Astrocyte (in vitro differentiated cells and primary cell): ENCODE data around the gene OR2A1. TPM values are rescaled to one million over a fixed set of nuclear protein-coding genes. Genes with fewer than 3 reads are reported as not detected.
"Not testable (repeated sequence)": the region's sequence is repeated elsewhere in the genome, so short reads cannot be mapped to it uniquely, and the experiment has no call there.

ENCODE experiments used
- DNase-seq: peaks from one replicate; pipeline ENCODE4 v3.0.0-alpha.2; 2010; ENCODE audit warnings: low read depth
- FAIRE-seq: peaks from 2 replicates; lab custom pipeline; 2011; peaks lifted over from hg19 to GRCh38; lab: Jason Lieb, UNC
- H2AFZ ChIP-seq: 2 replicates; pipeline ENCODE4 v1.6.0; 2012; ENCODE audit warnings: low read depth, low read length, inconsistent platforms
- H3K27ac ChIP-seq: 2 replicates; pipeline ENCODE4 v1.5.1; 2011; ENCODE audit warnings: low read depth, low read length, inconsistent platforms
- H3K27me3 ChIP-seq: 2 replicates; pipeline ENCODE4 v1.6.0; 2011; ENCODE audit warnings: low read length, inconsistent platforms; ENCODE audit not compliant: insufficient read depth
- H3K36me3 ChIP-seq: 2 replicates; pipeline ENCODE4 v1.5.1; 2011; ENCODE audit warnings: low read length, inconsistent platforms; ENCODE audit not compliant: insufficient read depth
- H3K4me1 ChIP-seq: 2 replicates; pipeline ENCODE4 v1.5.1; 2011; ENCODE audit warnings: low read length, inconsistent platforms; ENCODE audit not compliant: insufficient read depth
- H3K4me2 ChIP-seq: 2 replicates; pipeline ENCODE4 v1.6.0; 2012; ENCODE audit warnings: low read length, inconsistent platforms
- H3K4me3 ChIP-seq: 2 replicates; pipeline ENCODE4 v1.5.1; 2011; ENCODE audit warnings: low read depth, mild to moderate bottlenecking, low read length, inconsistent platforms; ENCODE audit not compliant: insufficient read depth
- H3K79me2 ChIP-seq: 2 replicates; pipeline ENCODE4 v1.6.0; 2012; ENCODE audit warnings: mild to moderate bottlenecking, low read length, inconsistent platforms; ENCODE audit not compliant: insufficient read depth
- H3K9ac ChIP-seq: 2 replicates; pipeline ENCODE4 v1.6.0; 2012; ENCODE audit warnings: mild to moderate bottlenecking, low read length, inconsistent platforms
- H3K9me3 ChIP-seq: 2 replicates; pipeline ENCODE4 v1.5.1; 2012; ENCODE audit warnings: low read depth, mild to moderate bottlenecking, low read length, inconsistent platforms; ENCODE audit not compliant: insufficient read depth
- H4K20me1 ChIP-seq: 2 replicates; pipeline ENCODE4 v1.6.0; 2012; ENCODE audit warnings: low read length, inconsistent platforms; ENCODE audit not compliant: insufficient read depth
- H3K27ac Mint-ChIP-seq: one replicate; pipeline ENCODE4 v1.8.0; 2021; ENCODE audit warnings: mild to moderate bottlenecking, mixed read lengths; ENCODE audit not compliant: unreplicated experiment
- H3K27me3 Mint-ChIP-seq: one replicate; pipeline ENCODE4 v1.8.0; 2021; ENCODE audit warnings: low read depth, mixed read lengths; ENCODE audit not compliant: unreplicated experiment
- H3K36me3 Mint-ChIP-seq: one replicate; pipeline ENCODE4 v1.8.0; 2021; ENCODE audit warnings: low read depth, mixed read lengths; ENCODE audit not compliant: unreplicated experiment
- H3K4me1 Mint-ChIP-seq: one replicate; pipeline ENCODE4 v1.8.0; 2021; ENCODE audit warnings: low read depth, mixed read lengths; ENCODE audit not compliant: unreplicated experiment
- H3K4me3 Mint-ChIP-seq: one replicate; pipeline ENCODE4 v1.8.0; 2021; ENCODE audit warnings: mild to moderate bottlenecking, moderate library complexity, mixed read lengths; ENCODE audit not compliant: unreplicated experiment
- H3K9me3 Mint-ChIP-seq: one replicate; pipeline ENCODE4 v1.8.0; 2021; ENCODE audit warnings: mild to moderate bottlenecking, mixed read lengths; ENCODE audit not compliant: unreplicated experiment
- total RNA-seq: library from RNA; stranded (reverse); gene quantifications from 2 replicates; pipeline ENCODE4 v1.2.1, GENCODE V29; 2021

Gene OR2A1
- total RNA-seq, 1 donor from 2014 or later, result not detected

GRCh38 chr7:144356860-144357259 is 44.6 kb downstream of the OR2A1 start:
- not testable (repeated sequence) for H3K4me2 ChIP-seq, H2AFZ ChIP-seq, H3K79me2 ChIP-seq, H3K27me3 Mint-ChIP-seq, H3K36me3 ChIP-seq, H3K9ac ChIP-seq, H3K4me3 Mint-ChIP-seq, DNase-seq, H3K9me3 Mint-ChIP-seq, H3K9me3 ChIP-seq, H3K27ac Mint-ChIP-seq, H3K36me3 Mint-ChIP-seq, H3K4me1 Mint-ChIP-seq, H3K27me3 ChIP-seq, H4K20me1 ChIP-seq, H3K27ac ChIP-seq, H3K4me3 ChIP-seq, H3K4me1 ChIP-seq, FAIRE-seq

- H3K27ac Mint-ChIP-seq, H3K36me3 Mint-ChIP-seq, H3K27me3 ChIP-seq, FAIRE-seq, H3K4me1 ChIP-seq, H3K9me3 Mint-ChIP-seq, H3K79me2 ChIP-seq, H3K27me3 Mint-ChIP-seq, H3K4me2 ChIP-seq, H3K9me3 ChIP-seq, H4K20me1 ChIP-seq, H3K4me1 Mint-ChIP-seq, H3K27ac ChIP-seq, H3K4me3 Mint-ChIP-seq, DNase-seq, H3K9ac ChIP-seq, H3K4me3 ChIP-seq, H3K36me3 ChIP-seq, H2AFZ ChIP-seq: not testable (repeated sequence)
These were observed 49.8 kb downstream of the OR2A1 start for GRCh38 chr7:144362061-144362460.

DNA sequence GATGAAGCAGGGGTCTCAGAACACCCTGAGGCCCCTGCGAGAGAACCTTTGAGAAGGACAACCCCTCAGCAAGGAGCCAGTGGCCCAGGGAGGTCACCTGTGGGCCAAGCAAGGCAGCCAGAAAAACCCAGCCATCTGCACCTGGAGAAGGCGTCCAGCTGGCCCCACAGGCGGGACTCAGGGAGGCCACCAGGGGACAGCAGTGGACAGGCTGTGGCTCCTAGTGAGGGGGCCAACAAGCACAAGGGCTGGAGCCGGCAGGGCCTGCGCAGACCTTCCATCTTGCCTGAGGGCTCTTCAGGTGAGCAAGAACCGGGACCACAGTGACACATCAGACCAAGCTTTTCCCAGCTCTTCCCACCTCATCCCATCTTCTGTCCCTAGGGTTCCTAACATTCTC is 53.3 kb downstream of the OR2A1 start:
- not testable (repeated sequence) for H3K9me3 Mint-ChIP-seq, DNase-seq, H4K20me1 ChIP-seq, H3K36me3 ChIP-seq, H3K9ac ChIP-seq, H3K4me3 Mint-ChIP-seq, FAIRE-seq, H3K4me2 ChIP-seq, H3K27ac Mint-ChIP-seq, H3K4me1 Mint-ChIP-seq, H3K4me3 ChIP-seq, H3K9me3 ChIP-seq, H3K79me2 ChIP-seq, H3K36me3 Mint-ChIP-seq, H3K27ac ChIP-seq, H3K4me1 ChIP-seq, H3K27me3 ChIP-seq, H2AFZ ChIP-seq, H3K27me3 Mint-ChIP-seq

DNA sequence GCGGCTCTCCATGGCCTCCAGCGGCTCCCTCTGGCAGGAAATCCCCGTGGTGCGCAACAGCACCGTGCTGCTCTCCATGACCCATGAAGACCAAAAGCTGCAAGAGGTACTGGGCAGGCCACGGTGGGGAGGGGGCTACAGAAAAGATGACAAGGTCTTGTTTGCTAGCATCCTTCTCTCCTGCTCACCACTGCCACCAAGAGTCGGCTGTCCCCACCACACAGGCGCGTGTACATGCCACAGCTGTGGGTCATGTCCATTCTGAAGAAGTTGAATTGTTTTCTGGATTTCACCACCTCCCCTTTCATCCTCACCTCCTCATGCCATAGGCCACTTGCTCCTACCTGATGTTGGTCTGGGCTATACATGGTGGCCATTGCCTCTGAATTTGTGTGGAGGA is 55.0 kb downstream of the OR2A1 start:
- not testable (repeated sequence) for H3K27me3 ChIP-seq, H3K4me3 Mint-ChIP-seq, H3K36me3 Mint-ChIP-seq, H3K9me3 Mint-ChIP-seq, DNase-seq, H3K4me1 Mint-ChIP-seq, H3K4me2 ChIP-seq, H2AFZ ChIP-seq, H3K4me3 ChIP-seq, FAIRE-seq, H3K9me3 ChIP-seq, H3K27ac ChIP-seq, H3K4me1 ChIP-seq, H3K36me3 ChIP-seq, H4K20me1 ChIP-seq, H3K79me2 ChIP-seq, H3K27ac Mint-ChIP-seq, H3K27me3 Mint-ChIP-seq, H3K9ac ChIP-seq

- H3K27ac Mint-ChIP-seq, H3K27me3 ChIP-seq, H3K4me1 Mint-ChIP-seq, H3K79me2 ChIP-seq, H4K20me1 ChIP-seq, H3K4me1 ChIP-seq, H3K36me3 ChIP-seq, H3K36me3 Mint-ChIP-seq, H3K4me3 ChIP-seq, H2AFZ ChIP-seq, H3K4me3 Mint-ChIP-seq, H3K9me3 ChIP-seq, DNase-seq, H3K9ac ChIP-seq, H3K4me2 ChIP-seq, H3K27me3 Mint-ChIP-seq, H3K27ac ChIP-seq, H3K9me3 Mint-ChIP-seq, FAIRE-seq: not testable (repeated sequence)
These were observed 57.0 kb downstream of the OR2A1 start for GRCh38 chr7:144369221-144369620.
